Right kidney (tissue), 1 donor: ENCODE results near the gene KRT31.
"Not testable (repeated sequence)": the region's sequence is repeated elsewhere in the genome, so short reads cannot be mapped to it uniquely, and the experiment has no call there.

Experiments
- DNase-seq: peaks from one replicate; pipeline ENCODE4 v3.0.0-alpha.2; 2016

KRT31 gene

GRCh38 chr17:41417576-41418015 is 20.2 kb upstream of the KRT31 start:
- DNase-seq, result no peak

GRCh38 chr17:41417127-41417526 is 19.7 kb upstream of the KRT31 start:
- no peak for DNase-seq

DNA sequence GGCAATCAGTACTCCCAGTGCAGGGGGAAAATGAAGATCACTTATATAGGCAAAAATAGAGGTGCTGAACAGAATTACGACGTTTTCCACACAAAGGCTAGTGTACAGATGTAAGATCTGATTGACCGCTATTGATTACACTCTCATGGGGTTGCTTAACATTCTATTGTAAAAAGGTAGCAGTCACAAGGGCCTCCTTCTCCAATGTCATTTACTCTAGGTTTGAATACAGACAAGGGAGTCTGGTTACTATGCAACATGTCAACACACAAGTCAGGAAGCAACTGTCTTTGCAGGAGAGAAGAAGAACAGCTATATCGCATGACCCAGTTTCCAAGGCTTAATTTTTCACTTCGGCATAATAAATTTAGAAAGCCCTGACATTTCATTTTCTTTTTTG is 19.1 kb upstream of the KRT31 start:
- no peak for DNase-seq

GRCh38 chr17:41415833-41416335 is 18.5 kb upstream of the KRT31 start:
- DNase-seq, result no peak

DNA sequence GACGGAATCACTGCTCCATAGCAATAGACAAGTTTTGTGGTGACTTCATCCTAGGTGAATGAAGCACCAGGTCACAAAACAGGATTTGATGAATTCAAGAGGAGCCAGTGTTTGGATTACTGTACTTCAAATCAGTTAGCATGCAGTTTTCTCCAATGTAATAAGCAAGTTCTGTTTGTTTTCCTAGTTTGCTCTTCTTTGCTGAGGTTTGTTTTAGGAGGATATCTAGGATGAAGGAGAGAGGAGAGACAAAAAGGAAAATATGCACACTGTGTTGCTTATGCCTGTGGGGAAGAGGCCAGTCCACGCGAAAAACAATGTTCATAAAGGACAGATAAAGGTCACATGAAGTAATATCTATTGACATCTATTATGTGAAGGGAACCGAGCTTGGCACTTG is 18.0 kb upstream of the KRT31 start:
- DNase-seq, result no peak

- no peak for DNase-seq
Measured at GRCh38 chr17:41413982-41414381, 16.6 kb upstream of the KRT31 start.

GRCh38 chr17:41413353-41413957 is 16.0 kb upstream of the KRT31 start:
- no peak for DNase-seq

GRCh38 chr17:41411072-41411840 is 13.8 kb upstream of the KRT31 start:
- DNase-seq, result no peak

GRCh38 chr17:41407226-41407625 is 9.8 kb upstream of the KRT31 start:
- DNase-seq, result no peak

DNA sequence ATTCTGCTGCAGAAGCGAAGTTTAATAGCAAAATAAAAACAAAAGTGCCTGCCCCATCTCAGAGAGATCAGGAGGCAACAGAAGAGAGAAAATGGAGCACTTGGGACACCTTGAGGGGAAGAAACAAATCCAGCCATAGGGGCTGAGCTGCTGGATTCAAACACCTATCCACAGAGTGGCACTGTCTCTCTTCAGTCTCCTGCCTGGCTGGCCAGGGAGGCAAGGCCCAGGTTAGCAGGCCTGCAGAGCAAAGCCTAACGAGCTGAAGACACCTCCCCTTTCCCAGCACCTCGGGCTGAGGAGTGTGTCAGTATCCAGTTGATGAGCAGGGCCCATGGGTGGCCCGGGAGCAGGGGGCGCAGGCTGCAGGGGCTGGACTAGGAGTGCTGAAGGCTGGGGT is 8.8 kb upstream of the KRT31 start:
- no peak for DNase-seq

GRCh38 chr17:41404024-41404671 is 6.7 kb upstream of the KRT31 start:
- no peak for DNase-seq

DNA sequence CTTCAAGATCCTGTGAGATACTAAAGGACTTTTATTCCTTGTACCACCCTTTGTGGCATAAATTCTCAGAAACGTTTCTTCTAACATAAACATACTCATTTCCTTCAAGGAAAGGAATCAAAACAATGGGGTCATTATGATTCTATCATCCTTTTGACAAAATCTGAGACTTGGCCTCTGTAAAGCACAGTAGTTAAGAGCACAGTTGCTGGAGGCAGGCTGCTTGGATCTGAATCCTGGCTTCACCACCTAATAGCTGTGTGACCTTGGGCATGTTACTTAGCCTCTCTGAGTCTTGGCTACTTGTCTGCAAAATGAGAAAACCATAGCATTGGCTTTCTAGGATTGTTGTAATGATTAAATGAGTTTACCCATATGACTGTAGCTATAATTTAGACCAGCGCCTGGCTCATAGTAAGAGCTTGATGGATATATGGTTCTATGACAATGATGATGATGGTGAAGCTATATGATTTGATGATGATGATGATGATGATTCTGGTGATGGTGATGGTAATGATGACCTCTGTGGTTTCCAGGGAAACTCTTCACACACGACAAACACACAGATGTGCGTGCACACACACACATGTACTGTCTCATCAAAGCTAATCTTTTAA is 6.1 kb upstream of the KRT31 start:
- DNase-seq, result no peak

DNA sequence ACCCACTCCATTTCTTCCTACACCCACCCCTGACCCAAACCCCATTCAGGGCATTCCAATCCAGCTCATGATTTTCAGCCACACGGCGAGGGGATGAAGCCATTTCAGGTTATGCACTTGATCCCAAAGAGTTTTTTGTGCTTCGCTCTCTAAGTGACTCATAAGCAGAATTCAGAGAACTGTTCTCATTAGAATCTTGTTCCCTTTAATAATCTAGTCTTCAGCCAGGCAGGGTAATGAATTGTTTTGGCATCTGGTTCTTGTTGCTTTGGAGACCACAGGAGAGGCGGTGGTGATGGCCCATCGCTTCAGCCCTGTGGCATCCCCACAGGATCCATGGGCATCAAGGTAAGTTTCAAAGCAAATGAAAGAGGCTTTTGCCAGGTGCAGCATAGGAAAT is 4.8 kb upstream of the KRT31 start:
- DNase-seq, result no peak

DNA sequence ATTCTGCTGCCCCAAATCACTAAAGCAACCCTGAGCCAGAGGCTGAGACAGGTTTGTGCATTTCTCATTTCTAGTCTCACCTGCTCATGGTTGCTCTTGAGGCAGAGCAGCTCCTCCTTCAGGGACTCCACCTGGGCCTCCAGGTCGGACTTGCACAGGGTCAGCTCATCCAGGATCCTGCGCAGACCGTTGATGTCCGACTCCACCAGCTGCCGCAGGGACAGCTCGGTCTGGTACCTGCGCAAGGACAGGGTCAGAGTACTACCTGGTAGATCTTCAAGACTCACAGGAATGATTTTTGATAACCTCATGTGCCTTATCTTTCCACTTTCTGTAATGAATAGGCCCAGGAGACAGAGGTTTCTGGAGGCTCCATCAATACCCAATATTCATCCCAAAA is 1.1 kb downstream of the KRT31 start:
- DNase-seq, result no peak

DNA sequence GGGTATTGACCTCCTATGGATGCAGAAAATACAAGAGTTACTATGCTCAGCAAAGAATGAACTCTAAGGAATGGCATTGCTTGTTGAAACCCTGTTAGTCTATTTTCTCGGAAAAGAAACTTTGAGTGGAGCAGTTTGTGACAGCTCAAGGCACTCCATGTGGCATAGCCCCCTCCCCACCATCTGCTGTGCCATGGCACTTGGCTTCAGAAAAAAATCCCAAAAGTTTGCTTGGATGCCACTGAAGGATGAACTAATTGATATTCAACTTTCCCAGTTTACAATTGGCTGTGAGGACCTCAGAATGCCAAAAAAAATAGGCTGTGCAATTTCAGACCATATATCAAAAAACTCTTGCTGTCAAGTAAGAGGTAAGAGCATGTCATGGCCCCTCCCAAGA is 1.8 kb downstream of the KRT31 start:
- DNase-seq, result no peak

GRCh38 chr17:41395044-41395443 is 2.4 kb downstream of the KRT31 start:
- not testable (repeated sequence) for DNase-seq

- DNase-seq, result no peak
Measured at GRCh38 chr17:41394254-41394996, 3.0 kb downstream of the KRT31 start.

GRCh38 chr17:41393826-41394225 is 3.6 kb downstream of the KRT31 start:
- DNase-seq, result no peak

DNA sequence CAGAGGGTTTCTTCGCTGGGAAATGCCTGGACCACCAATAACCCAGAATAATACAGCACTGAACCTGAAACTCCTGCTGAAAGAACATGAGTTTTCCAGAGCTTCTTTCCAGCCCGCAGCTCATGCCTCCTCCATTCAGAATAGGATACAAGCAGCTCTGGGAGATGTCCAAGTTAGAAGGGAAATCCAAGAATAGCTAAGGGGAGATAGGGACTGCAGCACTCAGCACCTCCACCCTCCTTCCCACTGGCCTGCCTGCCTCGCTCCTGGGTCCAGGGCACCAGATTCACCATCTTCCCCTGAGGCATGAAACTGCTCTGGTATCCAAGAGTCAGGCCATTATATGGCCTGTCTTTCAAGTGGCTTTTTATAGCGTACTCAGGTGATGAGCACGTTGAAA is 4.1 kb downstream of the KRT31 start:
- no peak for DNase-seq

DNA sequence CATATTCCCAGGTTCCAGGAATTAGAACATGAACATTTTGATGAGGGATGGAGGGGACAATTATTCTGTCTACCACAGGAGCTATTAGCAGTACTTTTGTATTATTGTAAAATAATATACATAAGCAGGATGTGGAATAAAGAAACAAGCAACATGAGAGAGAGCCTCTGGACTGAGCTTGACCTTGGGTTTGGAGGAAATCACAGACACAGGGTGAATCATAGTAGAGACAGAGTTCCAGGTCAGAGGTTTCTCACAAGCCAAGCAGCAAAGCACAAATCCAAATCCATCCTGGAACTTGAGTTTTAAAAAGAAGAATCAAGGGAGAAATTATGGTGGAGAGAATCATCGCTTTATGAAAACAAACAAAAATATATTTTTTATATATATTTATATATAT is 5.1 kb downstream of the KRT31 start:
- no peak for DNase-seq

GRCh38 chr17:41391535-41391934 is 5.9 kb downstream of the KRT31 start:
- no peak for DNase-seq

DNA sequence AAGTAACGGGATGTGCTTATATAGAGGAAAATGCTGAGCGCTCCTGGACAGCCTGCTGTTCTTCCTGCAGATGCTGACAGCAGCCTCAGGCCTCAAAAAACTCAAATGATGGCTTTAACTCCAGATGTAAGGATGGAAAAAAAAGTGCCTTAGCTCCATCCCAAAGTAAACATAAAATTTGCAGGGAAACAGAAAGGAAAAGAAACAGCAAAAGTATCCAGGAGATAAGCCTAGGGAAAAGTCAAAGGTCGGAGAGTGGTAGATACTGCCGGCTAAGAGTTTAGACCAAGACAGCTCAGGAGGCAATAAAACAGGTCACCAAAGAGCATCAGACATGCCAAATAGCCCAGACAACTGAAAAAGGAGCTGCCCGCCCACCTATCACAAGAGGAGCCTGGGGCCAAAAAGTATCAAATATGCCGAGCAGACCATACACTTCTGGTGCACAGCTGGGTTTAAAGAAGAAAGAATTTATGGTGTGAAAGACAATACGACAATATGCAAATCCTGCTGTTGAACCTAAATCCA is 6.9 kb downstream of the KRT31 start:
- no peak for DNase-seq
